Activated CD8-positive, alpha-beta T cell treated with anti-CD3 and anti-CD28 coated beads for 36 hours (primary cell): ENCODE measurements around the gene COBL. TPM values are rescaled to one million over a fixed set of nuclear protein-coding genes. Genes with fewer than 3 reads are reported as not detected.

Experiments
- ATAC-seq: fragments of 200-7000 bp; cut with Tn5 transposase; one replicate; pipeline ENCODE4 v1.10.0; 2021; ENCODE audit warnings: mild to moderate bottlenecking, moderate library complexity
- CTCF ChIA-PET: fragments of 350-600 bp; sonication (Branson Sonifier 250); formaldehyde crosslinking; loops from one replicate; lab custom pipeline; 2021; ENCODE audit warnings: antibody characterized with exemption; lab: Charles Lee
- POLR2A ChIA-PET: fragments of 350-600 bp; sonication (Branson Sonifier 250); formaldehyde crosslinking; loops from one replicate; lab custom pipeline; 2021; ENCODE audit warnings: antibody characterized with exemption; lab: Charles Lee
- DNase-seq: peaks from one replicate; pipeline ENCODE4 v3.0.0-alpha.2; 2020
- H3K27ac Mint-ChIP-seq: one replicate; pipeline ENCODE4 v1.8.0; 2021; ENCODE audit warnings: mild to moderate bottlenecking, mixed read lengths
- H3K27me3 Mint-ChIP-seq: one replicate; pipeline ENCODE4 v1.8.0; 2021; ENCODE audit warnings: mixed read lengths
- H3K36me3 Mint-ChIP-seq: one replicate; pipeline ENCODE4 v1.8.0; 2021; ENCODE audit warnings: low read depth, mixed read lengths
- H3K4me1 Mint-ChIP-seq: one replicate; pipeline ENCODE4 v1.8.0; 2021; ENCODE audit warnings: low read depth, mixed read lengths
- H3K4me3 Mint-ChIP-seq: one replicate; pipeline ENCODE4 v1.8.0; 2021; ENCODE audit warnings: mild to moderate bottlenecking, moderate library complexity, mixed read lengths
- H3K9me3 Mint-ChIP-seq: one replicate; pipeline ENCODE4 v1.8.0; 2021; ENCODE audit warnings: mixed read lengths
- CTCF ChIP-seq: fragments of 200-600 bp; IDR thresholded peaks from one replicate; pipeline ENCODE4 v1.8.0; 2022; ENCODE audit warnings: antibody characterized with exemption, mild to moderate bottlenecking
- intact Hi-C: fragments of 100-400 bp; cut with micrococcal nuclease; formaldehyde crosslinking; loops from one replicate; pipeline ENCODE4 v1.10.0; 2022
- total RNA-seq, 2 experiments: library from RNA; stranded (reverse); gene quantifications; one replicate each; pipeline ENCODE4 v1.2.3, GENCODE V29; 2021

The COBL gene
- total RNA-seq, 2 experiments from 2014 or later: not detected

- no peaks in the 10 kb centered on the region for H3K27me3 Mint-ChIP-seq
- ChIA-PET CTCF (interaction anchor here (1.0 kb wide), 1 partner anchor 146 kb away, joined by 3 read pairs; no protein-coding TSS in a partner anchor), POLR2A (no interaction called here)
- no peak for ATAC-seq
- intact Hi-C loops: no loop called here
- H3K4me3 Mint-ChIP-seq: no peak overlapping the region
- no peaks in the 10 kb centered on the region for H3K9me3 Mint-ChIP-seq
- H3K36me3 Mint-ChIP-seq: no peaks in the 10 kb centered on the region
- DNase-seq: no peak
- no peak for TF ChIP-seq CTCF
- no peak overlapping the region for H3K27ac Mint-ChIP-seq
- no peaks in the 10 kb centered on the region for H3K4me1 Mint-ChIP-seq
These were observed 93.7 kb downstream of the COBL start for GRCh38 chr7:51222916-51223315.

DNA sequence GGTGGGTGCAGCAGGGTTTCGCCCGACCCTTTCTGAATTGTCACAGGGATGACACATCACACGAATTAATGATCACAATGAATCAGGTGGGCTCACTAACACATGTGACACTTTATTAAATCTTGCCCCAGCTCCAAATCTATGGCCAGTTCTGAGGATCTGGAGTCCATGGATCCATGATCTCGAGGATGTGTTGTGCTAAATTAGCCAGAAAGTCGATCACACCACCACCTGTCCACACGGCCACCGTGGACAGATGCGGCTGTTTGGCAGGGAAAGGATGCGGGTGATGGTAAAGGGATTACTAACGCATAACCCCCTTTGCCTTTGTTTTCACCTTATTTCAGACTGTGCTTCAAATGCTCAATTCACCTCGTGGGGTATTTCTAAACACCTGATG, 96.4 kb downstream of the COBL start:
- Mint-ChIP-seq H3K4me1 (no peaks in the 10 kb centered on the region), H3K9me3 (no peaks in the 10 kb centered on the region), H3K27me3 (no peaks in the 10 kb centered on the region), H3K36me3 (no peaks in the 10 kb centered on the region), H3K4me3 (no peak overlapping the region), H3K27ac (no peak overlapping the region)
- DNase-seq (no peak), ATAC-seq (no peak)
- TF ChIP-seq CTCF: no peak
- ChIA-PET CTCF (no interaction called here), POLR2A (no interaction called here)
- intact Hi-C loops: no loop called here

GRCh38 chr7:51219261-51219988, 97.2 kb downstream of the COBL start:
- no peak for ATAC-seq
- no peaks in the 10 kb centered on the region for H3K27me3 Mint-ChIP-seq
- CTCF ChIA-PET: no interaction called here
- no peaks in the 10 kb centered on the region for H3K4me1 Mint-ChIP-seq
- intact Hi-C loops: no loop called here
- TF ChIP-seq CTCF: no peak
- POLR2A ChIA-PET: no interaction called here
- no peak overlapping the region for H3K27ac Mint-ChIP-seq
- no peaks in the 10 kb centered on the region for H3K9me3 Mint-ChIP-seq
- H3K36me3 Mint-ChIP-seq: no peaks in the 10 kb centered on the region
- no peak overlapping the region for H3K4me3 Mint-ChIP-seq
- no peak for DNase-seq

- Mint-ChIP-seq H3K4me3 (no peak overlapping the region), H3K9me3 (no peaks in the 10 kb centered on the region)
These were observed 98.8 kb downstream of the COBL start for GRCh38 chr7:51217804-51218203.

More at GRCh38 chr7:51217804-51218203, 98.8 kb downstream of the COBL start:
- ChIA-PET POLR2A (no interaction called here), CTCF (no interaction called here)
- H3K27ac Mint-ChIP-seq: no peak overlapping the region
- intact Hi-C loops: no loop called here
- no peaks in the 10 kb centered on the region for H3K36me3 Mint-ChIP-seq
- H3K4me1 Mint-ChIP-seq: no peaks in the 10 kb centered on the region
- DNase-seq: no peak
- TF ChIP-seq CTCF: no peak
- no peaks in the 10 kb centered on the region for H3K27me3 Mint-ChIP-seq
- ATAC-seq: no peak
